PC-9 (cell line): ENCODE results near the gene MAGEA6.

Source experiments
- EZH2 ChIP-seq: fragments of 200-600 bp; sonication (generic); IDR thresholded peaks from 2 replicates; pipeline ENCODE4 v1.8.0; 2017; ENCODE audit warnings: antibody characterized with exemption, low read depth
- TF ChIP-seq, protein P1 (sequence below): fragments of 200-600 bp; sonication (generic); conservative IDR thresholded peaks from 2 replicates; pipeline ENCODE4 v1.6.1; 2017; ENCODE audit warnings: mixed run types, antibody characterized with exemption, mild to moderate bottlenecking, moderate library complexity

DNA sequence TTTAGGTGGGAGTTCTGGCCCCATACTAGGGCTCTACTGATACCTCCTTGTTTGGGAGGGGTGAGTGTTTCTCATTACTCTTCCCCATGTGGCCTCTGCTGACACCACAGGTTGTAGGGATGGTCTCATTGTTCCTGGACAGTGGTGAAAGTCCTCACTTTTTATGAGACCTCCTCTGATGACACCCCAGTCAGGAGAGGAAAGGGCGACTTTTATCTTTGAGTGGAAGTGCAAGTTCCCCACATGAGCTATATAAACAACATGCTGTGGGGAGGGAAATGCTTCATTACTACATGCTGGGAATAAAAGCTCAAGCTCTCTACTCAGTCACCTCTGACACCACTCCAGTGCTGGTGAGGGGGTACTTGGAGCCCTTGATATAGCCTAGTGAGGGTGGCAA, 29.5 kb upstream of the MAGEA6 start:
- TF ChIP-seq, protein P1, sequence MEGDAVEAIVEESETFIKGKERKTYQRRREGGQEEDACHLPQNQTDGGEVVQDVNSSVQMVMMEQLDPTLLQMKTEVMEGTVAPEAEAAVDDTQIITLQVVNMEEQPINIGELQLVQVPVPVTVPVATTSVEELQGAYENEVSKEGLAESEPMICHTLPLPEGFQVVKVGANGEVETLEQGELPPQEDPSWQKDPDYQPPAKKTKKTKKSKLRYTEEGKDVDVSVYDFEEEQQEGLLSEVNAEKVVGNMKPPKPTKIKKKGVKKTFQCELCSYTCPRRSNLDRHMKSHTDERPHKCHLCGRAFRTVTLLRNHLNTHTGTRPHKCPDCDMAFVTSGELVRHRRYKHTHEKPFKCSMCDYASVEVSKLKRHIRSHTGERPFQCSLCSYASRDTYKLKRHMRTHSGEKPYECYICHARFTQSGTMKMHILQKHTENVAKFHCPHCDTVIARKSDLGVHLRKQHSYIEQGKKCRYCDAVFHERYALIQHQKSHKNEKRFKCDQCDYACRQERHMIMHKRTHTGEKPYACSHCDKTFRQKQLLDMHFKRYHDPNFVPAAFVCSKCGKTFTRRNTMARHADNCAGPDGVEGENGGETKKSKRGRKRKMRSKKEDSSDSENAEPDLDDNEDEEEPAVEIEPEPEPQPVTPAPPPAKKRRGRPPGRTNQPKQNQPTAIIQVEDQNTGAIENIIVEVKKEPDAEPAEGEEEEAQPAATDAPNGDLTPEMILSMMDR: no peak
- no peak for TF ChIP-seq EZH2
